ENCODE data around the gene MAMSTR.

- TF ChIP-seq EP300 (IDR thresholded peaks at IDR 0.05) (no peak), CTCF (IDR thresholded peaks at IDR 0.05) (no peak), POLR2AphosphoS5 (IDR thresholded peaks at IDR 0.05) (no peak), POLR2A (IDR thresholded peaks at IDR 0.05) (no peak)
Observed at GRCh38 chr19:48702701-48703100, 16.8 kb downstream of the MAMSTR start.
